Tibial artery (tissue), 4 donors: Measurements from ENCODE around the gene STK35.

ENCODE experiments used
- DNase-seq, 2 donors: peaks; one replicate each; pipeline ENCODE4 v3.0.0-alpha.2; 2019
- H3K27ac ChIP-seq, 2 donors: fragments of 200-600 bp; sonication (generic) in 1 of 2; 1 replicate in 1 of 2; 2 replicates in 1 of 2; pipeline ENCODE4 v1.5.1; 2018 to 2019; ENCODE audit warnings: mild to moderate bottlenecking in 1 of 2
- H3K27me3 ChIP-seq, 2 donors: fragments of 200-600 bp; sonication (generic) in 1 of 2; one replicate each; pipeline versions ENCODE4 v1.5.1 to v1.6.0; 2016 to 2019
- H3K36me3 ChIP-seq, 3 donors: fragments of 200-600 bp; sonication (generic) in 2 of 3; one replicate each; pipeline ENCODE4 v1.5.1; 2016 to 2019; ENCODE audit warnings: mild to moderate bottlenecking in 2 of 3
- H3K4me1 ChIP-seq, 4 donors: fragments of 200-600 bp; sonication (generic) in 2 of 4; 1 replicate in 3 of 4; 2 replicates in 1 of 4; pipeline ENCODE4 v1.5.1; 2016 to 2019
- H3K4me3 ChIP-seq, 2 donors: fragments of 200-600 bp; sonication (generic) in 1 of 2; 1 replicate in 1 of 2; 2 replicates in 1 of 2; pipeline ENCODE4 v1.5.1; 2018 to 2019; ENCODE audit warnings: mild to moderate bottlenecking in 2 of 2
- H3K9me3 ChIP-seq, 3 donors: fragments of 200-600 bp; sonication (generic) in 1 of 3; one replicate each; pipeline ENCODE4 v1.5.1; 2016 to 2019
- CTCF ChIP-seq, 2 experiments: fragments of 200-600 bp in 1 of 2; fragments of 450-650 bp in 1 of 2; IDR thresholded peaks; one replicate each; pipeline ENCODE4 v1.5.1; 2017 to 2019; ENCODE audit warnings: antibody characterized with exemption in 2 of 2, mild to moderate bottlenecking in 1 of 2, moderate library complexity in 1 of 2
- intact Hi-C: fragments of 100-400 bp; cut with DNase I; formaldehyde crosslinking; loops from one replicate; pipeline ENCODE4 v1.15.0; 2023; ENCODE audit warnings: low total_unique reads

Gene STK35

GRCh38 chr20:2130683-2131082, 29.1 kb downstream of the STK35 start:
- Histone ChIP-seq H3K27ac (no peak overlapping the region), H3K9me3 (no peaks in the 10 kb centered on the region), H3K36me3 (no peaks in the 10 kb centered on the region), H3K4me3 (no peak overlapping the region), H3K4me1 (peaks cover 0 to 76% (median 43%) of the 10 kb centered on the region in 4 donors), H3K27me3 (no peaks in the 10 kb centered on the region)
- TF ChIP-seq CTCF (IDR thresholded peaks at IDR 0.05) = no peak
- intact Hi-C loops = no loop called here
- no peak for DNase-seq

GRCh38 chr20:2131366-2131765, 29.7 kb downstream of the STK35 start:
- no peak for DNase-seq
- intact Hi-C loops = no loop called here
- TF ChIP-seq CTCF (IDR thresholded peaks at IDR 0.05) = no peak
- peaks cover 0 to 70% (median 38%) of the 10 kb centered on the region in 4 donors for H3K4me1 ChIP-seq
- no peaks in the 10 kb centered on the region for H3K27me3 ChIP-seq
- no peak overlapping the region for H3K27ac ChIP-seq
- no peaks in the 10 kb centered on the region for H3K36me3 ChIP-seq
- no peaks in the 10 kb centered on the region for H3K9me3 ChIP-seq
- H3K4me3 ChIP-seq = no peak overlapping the region

GRCh38 chr20:2132461-2132901, 30.9 kb downstream of the STK35 start:
- no peaks in the 10 kb centered on the region for H3K9me3 ChIP-seq
- H3K4me1 ChIP-seq = peaks cover 0 to 62% (median 35%) of the 10 kb centered on the region in 4 donors
- no peak for TF ChIP-seq CTCF (IDR thresholded peaks at IDR 0.05)
- intact Hi-C loops = no loop called here
- no peaks in the 10 kb centered on the region for H3K27me3 ChIP-seq
- H3K4me3 ChIP-seq = no peak overlapping the region
- H3K27ac ChIP-seq = no peak overlapping the region
- no peak for DNase-seq
- no peaks in the 10 kb centered on the region for H3K36me3 ChIP-seq

- Histone ChIP-seq H3K4me1 (peaks cover 0 to 60% (median 35%) of the 10 kb centered on the region in 4 donors), H3K4me3 (no peak overlapping the region), H3K27me3 (no peaks in the 10 kb centered on the region), H3K27ac (peak overlapping the region; percentile 34 to 41), H3K9me3 (no peaks in the 10 kb centered on the region), H3K36me3 (no peaks in the 10 kb centered on the region)
- intact Hi-C loops = no loop called here
- DNase-seq = peak in 1 of 2 donors; percentile 46
- TF ChIP-seq CTCF (IDR thresholded peaks at IDR 0.05) = no peak
Observed at GRCh38 chr20:2133318-2134183, 31.9 kb downstream of the STK35 start.

- H3K4me1 ChIP-seq = peaks cover 0 to 54% (median 35%) of the 10 kb centered on the region in 4 donors
- H3K36me3 ChIP-seq = no peaks in the 10 kb centered on the region
- H3K9me3 ChIP-seq = no peaks in the 10 kb centered on the region
- no peak for TF ChIP-seq CTCF (IDR thresholded peaks at IDR 0.05)
- H3K27me3 ChIP-seq = no peaks in the 10 kb centered on the region
- no peak overlapping the region for H3K4me3 ChIP-seq
- DNase-seq = no peak
- H3K27ac ChIP-seq = no peak overlapping the region
- intact Hi-C loops = no loop called here
Observed at GRCh38 chr20:2135013-2135412, 33.4 kb downstream of the STK35 start.
